NB4 (cell line): ENCODE data around the gene OLFM2.

Source experiments
- POLR2A ChIP-seq: IDR thresholded peaks from 2 replicates; pipeline ENCODE4 v1.6.1; 2011; ENCODE audit warnings: mild to moderate bottlenecking; ENCODE audit not compliant: insufficient read length; ENCODE audit errors: extremely low read depth
- TF ChIP-seq, protein P1 (sequence below): IDR thresholded peaks from one replicate; pipeline ENCODE4 v1.5.1; 2012; ENCODE audit warnings: low read depth, low read length

DNA sequence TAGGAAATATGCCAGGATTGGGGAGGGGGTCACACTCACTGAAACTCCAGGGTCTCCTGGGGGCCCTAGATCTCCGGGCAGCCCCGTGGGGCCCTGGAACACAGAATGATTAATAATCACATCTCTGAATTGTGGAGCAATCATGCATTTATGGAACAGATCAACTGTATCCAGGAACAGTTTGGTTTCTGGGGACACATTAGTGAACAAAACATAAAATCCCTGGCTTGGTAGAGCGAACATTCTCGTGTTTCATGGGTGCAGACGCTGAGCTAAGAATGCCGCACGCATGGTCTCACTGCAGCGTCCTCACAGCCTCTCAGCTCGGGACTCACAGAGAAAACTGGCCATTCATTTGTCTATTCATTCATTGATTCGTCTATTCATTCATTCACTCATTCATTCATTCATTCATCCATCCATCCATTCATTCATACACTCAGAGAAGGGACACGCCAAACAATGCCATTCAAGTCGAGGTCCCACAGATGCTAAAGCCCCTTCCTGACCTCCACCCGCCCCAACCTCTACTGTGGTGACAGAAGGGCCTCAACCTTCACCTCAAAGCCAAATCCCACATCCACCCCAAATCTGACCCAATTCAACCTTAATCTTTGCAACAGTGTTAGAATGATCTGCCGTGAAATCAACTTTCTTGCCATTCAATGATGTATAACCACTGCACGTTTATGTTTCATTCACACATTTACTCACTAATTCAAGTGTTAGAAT, 35.0 kb upstream of the OLFM2 start:
- TF ChIP-seq, protein P1, sequence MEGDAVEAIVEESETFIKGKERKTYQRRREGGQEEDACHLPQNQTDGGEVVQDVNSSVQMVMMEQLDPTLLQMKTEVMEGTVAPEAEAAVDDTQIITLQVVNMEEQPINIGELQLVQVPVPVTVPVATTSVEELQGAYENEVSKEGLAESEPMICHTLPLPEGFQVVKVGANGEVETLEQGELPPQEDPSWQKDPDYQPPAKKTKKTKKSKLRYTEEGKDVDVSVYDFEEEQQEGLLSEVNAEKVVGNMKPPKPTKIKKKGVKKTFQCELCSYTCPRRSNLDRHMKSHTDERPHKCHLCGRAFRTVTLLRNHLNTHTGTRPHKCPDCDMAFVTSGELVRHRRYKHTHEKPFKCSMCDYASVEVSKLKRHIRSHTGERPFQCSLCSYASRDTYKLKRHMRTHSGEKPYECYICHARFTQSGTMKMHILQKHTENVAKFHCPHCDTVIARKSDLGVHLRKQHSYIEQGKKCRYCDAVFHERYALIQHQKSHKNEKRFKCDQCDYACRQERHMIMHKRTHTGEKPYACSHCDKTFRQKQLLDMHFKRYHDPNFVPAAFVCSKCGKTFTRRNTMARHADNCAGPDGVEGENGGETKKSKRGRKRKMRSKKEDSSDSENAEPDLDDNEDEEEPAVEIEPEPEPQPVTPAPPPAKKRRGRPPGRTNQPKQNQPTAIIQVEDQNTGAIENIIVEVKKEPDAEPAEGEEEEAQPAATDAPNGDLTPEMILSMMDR, result no peak
- TF ChIP-seq POLR2A, result no peak
